Measurements from ENCODE around the gene OR52I1. TPM values are rescaled to one million over a fixed set of nuclear protein-coding genes. Genes with fewer than 3 reads are reported as not detected.

OR52I1 gene
- not detected for polyA plus RNA-seq (2013, experiment 1 of 2; ENCODE audit: insufficient read length)
- not detected for polyA plus RNA-seq (2013, experiment 2 of 2; ENCODE audit: insufficient read length)

GRCh38 chr11:4593739-4594138 is at the start of gene OR52I1:
OR52I1 (plus strand) TSS chr11:4594039; CDS start chr11:4594039, 0 bp downstream.
- no peak for DNase-seq

GRCh38 chr11:4544891-4545290 is 48.9 kb upstream of the OR52I1 start, which contains the start of gene OR52M1:
OR52M1 (plus strand) TSS chr11:4545191; CDS start chr11:4545191, 0 bp downstream.
- DNase-seq, result no peak

GRCh38 chr11:4546878-4547277 is 47.0 kb upstream of the OR52I1 start:
- no peak for DNase-seq

- no peak for DNase-seq
Observed at GRCh38 chr11:4547416-4547815, 46.4 kb upstream of the OR52I1 start.

GRCh38 chr11:4551346-4551979 is 42.4 kb upstream of the OR52I1 start:
- DNase-seq, result no peak

GRCh38 chr11:4559527-4560440 is 34.1 kb upstream of the OR52I1 start:
- no peak for DNase-seq

- no peak for DNase-seq
Observed at GRCh38 chr11:4560467-4560866, 33.4 kb upstream of the OR52I1 start.

GRCh38 chr11:4565371-4565770 is 28.5 kb upstream of the OR52I1 start:
- no peak for DNase-seq

- no peak for DNase-seq
Observed at GRCh38 chr11:4569075-4569474, 24.8 kb upstream of the OR52I1 start.

- no peak for DNase-seq
Observed at GRCh38 chr11:4576880-4577279, 17.0 kb upstream of the OR52I1 start.

GRCh38 chr11:4577761-4578160 is 16.1 kb upstream of the OR52I1 start:
- no peak for DNase-seq

GRCh38 chr11:4578624-4579023 is 15.2 kb upstream of the OR52I1 start:
- no peak for DNase-seq

- no peak for DNase-seq
Observed at GRCh38 chr11:4580124-4580523, 13.7 kb upstream of the OR52I1 start.

- DNase-seq, result no peak
Observed at GRCh38 chr11:4581443-4581842, 12.4 kb upstream of the OR52I1 start, which contains the start of gene OR52I2. OR52I2 (plus strand) TSS chr11:4581743.

GRCh38 chr11:4589017-4589416 is 4.8 kb upstream of the OR52I1 start:
- no peak for DNase-seq

- no peak for DNase-seq
Observed at GRCh38 chr11:4605057-4605456, 11.2 kb downstream of the OR52I1 start.

- peak; percentile 4 for DNase-seq
Observed at GRCh38 chr11:4606231-4607015, 12.6 kb downstream of the OR52I1 start.

- DNase-seq, result no peak
Observed at GRCh38 chr11:4607096-4607495, 13.3 kb downstream of the OR52I1 start.

GRCh38 chr11:4607781-4608666 is 14.2 kb downstream of the OR52I1 start, which contains the start of gene TRIM68:
TRIM68 (minus strand) TSS chr11:4608231; CDS start chr11:4605504, 2,727 bp downstream.
- peak; percentile 97 for DNase-seq

GRCh38 chr11:4610258-4610935 is 16.6 kb downstream of the OR52I1 start:
- DNase-seq, result no peak

- no peak for DNase-seq
Observed at GRCh38 chr11:4611986-4612385, 18.1 kb downstream of the OR52I1 start.
